Naive thymus-derived CD4-positive, alpha-beta T cell (primary cell): Measurements from ENCODE around the gene NUDT12. TPM values are rescaled to one million over a fixed set of nuclear protein-coding genes. Genes with fewer than 3 reads are reported as not detected.

Source experiments
- ATAC-seq: fragments of 150-1000 bp; cut with Tn5 transposase; 2 replicates; pipeline ENCODE4 v1.10.0; 2021; ENCODE audit warnings: mild to moderate bottlenecking, moderate library complexity
- CTCF ChIA-PET: fragments of 350-600 bp; sonication (Branson Sonifier 250); formaldehyde crosslinking; loops from one replicate; lab custom pipeline; 2021; ENCODE audit warnings: antibody characterized with exemption; lab: Charles Lee
- POLR2A ChIA-PET: fragments of 350-600 bp; sonication (Branson Sonifier 250); formaldehyde crosslinking; loops from one replicate; lab custom pipeline; 2021; ENCODE audit warnings: antibody characterized with exemption, inconsistent platforms; lab: Charles Lee
- DNase-seq, 9 donors: peaks; one replicate each; pipeline versions ENCODE4 v3.0.0 to v3.0.0-alpha.2; 2020 to 2022; ENCODE audit warnings: mixed read lengths in 1 of 9
- H3K27ac ChIP-seq: one replicate; pipeline ENCODE4 v1.7.0; 2013; ENCODE audit warnings: mild to moderate bottlenecking, low read depth, low read length, moderate library complexity
- H3K27me3 ChIP-seq, 2 donors: one replicate each; pipeline ENCODE4 v1.7.0; 2013; ENCODE audit warnings: low read length in 2 of 2, mild to moderate bottlenecking in 2 of 2, moderate library complexity in 2 of 2; ENCODE audit not compliant: control insufficient read depth in 2 of 2, insufficient read depth in 2 of 2
- H3K36me3 ChIP-seq, 3 experiments: 1 replicate in 2 of 3; 2 replicates in 1 of 3; pipeline ENCODE4 v1.7.0; 2013; ENCODE audit warnings: low read length in 3 of 3, mild to moderate bottlenecking in 3 of 3, moderate library complexity in 1 of 3; ENCODE audit not compliant: insufficient read depth in 3 of 3, control insufficient read depth in 2 of 3
- H3K4me1 ChIP-seq, 2 donors: one replicate each; pipeline ENCODE4 v1.7.0; 2013; ENCODE audit warnings: low read length in 2 of 2, mild to moderate bottlenecking in 2 of 2, moderate library complexity in 1 of 2; ENCODE audit not compliant: control insufficient read depth in 2 of 2, insufficient read depth in 2 of 2
- H3K4me3 ChIP-seq: 2 replicates; pipeline ENCODE4 v1.7.0; 2013; ENCODE audit warnings: mild to moderate bottlenecking, low read length
- H3K9me3 ChIP-seq, 3 experiments: 1 replicate in 2 of 3; 2 replicates in 1 of 3; pipeline ENCODE4 v1.7.0; 2013; ENCODE audit warnings: low read length in 3 of 3; ENCODE audit not compliant: control insufficient read depth in 2 of 3
- H3K27ac Mint-ChIP-seq, 9 donors: one replicate each; pipeline ENCODE4 v1.8.0; 2020 to 2022; ENCODE audit warnings: mixed read lengths in 9 of 9, mild to moderate bottlenecking in 8 of 9, moderate library complexity in 5 of 9, inconsistent platforms in 2 of 9
- H3K27me3 Mint-ChIP-seq, 5 donors: one replicate each; pipeline ENCODE4 v1.8.0; 2021 to 2022; ENCODE audit warnings: mixed read lengths in 5 of 5, mild to moderate bottlenecking in 1 of 5
- H3K36me3 Mint-ChIP-seq, 5 donors: one replicate each; pipeline ENCODE4 v1.8.0; 2020 to 2022; ENCODE audit warnings: mixed read lengths in 5 of 5, mild to moderate bottlenecking in 3 of 5, inconsistent platforms in 1 of 5
- H3K4me1 Mint-ChIP-seq, 7 donors: one replicate each; pipeline ENCODE4 v1.8.0; 2020 to 2022; ENCODE audit warnings: mixed read lengths in 7 of 7, mild to moderate bottlenecking in 3 of 7, inconsistent platforms in 1 of 7
- H3K4me3 Mint-ChIP-seq, 10 donors: one replicate each; pipeline ENCODE4 v1.8.0; 2020 to 2022; ENCODE audit warnings: mild to moderate bottlenecking in 10 of 10, mixed read lengths in 10 of 10, moderate library complexity in 6 of 10, inconsistent platforms in 2 of 10
- H3K9me3 Mint-ChIP-seq, 11 donors: one replicate each; pipeline ENCODE4 v1.8.0; 2020 to 2022; ENCODE audit warnings: mixed read lengths in 11 of 11, mild to moderate bottlenecking in 4 of 11, inconsistent platforms in 1 of 11, moderate library complexity in 1 of 11
- intact Hi-C, 2 donors: fragments of 100-400 bp; cut with micrococcal nuclease; formaldehyde crosslinking; loops; one replicate each; pipeline ENCODE4 v1.15.1; 2023
- polyA plus RNA-seq, 2 donors: library from polyadenylated mRNA; unstranded; fragments of 300-500 nt; fragmentation: Illumina TruSeq; gene quantifications; one replicate each; pipeline ENCODE4 v1.2.3, GENCODE V29; 2021
- total RNA-seq, 6 experiments: library from RNA in 5 of 6; stranded (reverse) in 5 of 6; gene quantifications; 1 replicate in 5 of 6; 2 replicates in 1 of 6; pipeline ENCODE4 v1.2.3 and lab custom pipeline; 2021 to 2026

The NUDT12 gene
- total and polyA plus RNA-seq, 7 experiments from 2014 or later: 0.75 to 4.7 (median 1.4) TPM

DNA sequence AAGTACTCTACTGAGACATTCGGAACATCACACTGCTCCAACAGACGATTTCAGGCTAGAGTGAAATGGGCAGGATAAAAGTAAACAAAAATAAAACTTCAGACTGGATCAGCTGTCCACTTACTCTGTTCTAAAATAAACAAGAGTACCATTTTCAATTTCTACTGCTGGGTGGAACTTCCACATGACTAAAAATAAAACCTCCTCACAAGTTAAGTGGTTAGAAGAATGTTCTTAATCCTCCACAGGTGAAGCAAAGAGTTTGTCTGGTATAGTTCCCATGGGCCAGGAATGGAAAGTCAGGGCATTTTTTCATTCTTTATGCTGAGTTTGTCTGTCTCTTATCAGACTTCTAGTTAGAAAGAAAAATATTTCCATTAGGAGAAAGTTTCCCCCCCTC is 15.7 kb downstream of the NUDT12 start:
- Mint-ChIP-seq H3K27me3 (peaks cover 0 to 3% (median 0%) of the 10 kb centered on the region in 5 donors), H3K27ac (no peak overlapping the region), H3K36me3 (peaks cover 0 to 9% (median 5%) of the 10 kb centered on the region in 5 donors), H3K4me1 (no peaks in the 10 kb centered on the region), H3K4me3 (no peak overlapping the region), H3K9me3 (no peaks in the 10 kb centered on the region)
- intact Hi-C loops: no loop called here
- CTCF ChIA-PET: no interaction called here
- POLR2A ChIA-PET: no interaction called here
- peaks cover 0 to 3% (median 0%) of the 10 kb centered on the region in 3 experiments for H3K36me3 ChIP-seq
- no peak for ATAC-seq
- H3K27me3 ChIP-seq: no peaks in the 10 kb centered on the region
- no peak overlapping the region for H3K27ac ChIP-seq
- no peak overlapping the region for H3K4me3 ChIP-seq
- H3K4me1 ChIP-seq: no peaks in the 10 kb centered on the region
- H3K9me3 ChIP-seq: no peaks in the 10 kb centered on the region
- no peak for DNase-seq

DNA sequence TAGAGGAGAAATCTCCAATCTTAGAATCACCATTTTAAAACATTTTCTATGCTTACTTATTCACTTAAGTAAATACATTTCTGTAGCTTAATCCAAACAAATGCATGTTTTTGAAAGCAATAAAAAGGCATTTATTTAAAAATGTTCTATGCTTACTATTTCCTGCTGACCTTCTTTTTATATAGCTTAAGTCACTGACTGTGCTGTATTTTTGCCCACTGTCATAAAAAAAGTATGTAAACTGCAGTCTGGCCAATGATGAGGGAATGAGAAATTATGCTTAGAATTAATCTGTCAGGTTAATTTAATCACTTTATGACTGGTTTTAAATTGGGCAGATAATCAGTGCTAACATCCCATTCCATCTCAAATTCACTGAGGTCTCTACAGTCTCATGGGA is 20.1 kb downstream of the NUDT12 start:
- ATAC-seq: no peak
- H3K4me1 ChIP-seq: no peaks in the 10 kb centered on the region
- no peaks in the 10 kb centered on the region for H3K36me3 ChIP-seq
- intact Hi-C loops: no loop called here
- ChIA-PET CTCF (no interaction called here), POLR2A (no interaction called here)
- H3K4me3 ChIP-seq: no peak overlapping the region
- Mint-ChIP-seq H3K27ac (no peak overlapping the region), H3K27me3 (peaks cover 0 to 3% (median 0%) of the 10 kb centered on the region in 5 donors), H3K4me3 (no peak overlapping the region), H3K9me3 (no peaks in the 10 kb centered on the region), H3K4me1 (no peaks in the 10 kb centered on the region), H3K36me3 (no peaks in the 10 kb centered on the region)
- no peak for DNase-seq
- H3K27me3 ChIP-seq: no peaks in the 10 kb centered on the region
- no peak overlapping the region for H3K27ac ChIP-seq
- H3K9me3 ChIP-seq: no peaks in the 10 kb centered on the region

DNA sequence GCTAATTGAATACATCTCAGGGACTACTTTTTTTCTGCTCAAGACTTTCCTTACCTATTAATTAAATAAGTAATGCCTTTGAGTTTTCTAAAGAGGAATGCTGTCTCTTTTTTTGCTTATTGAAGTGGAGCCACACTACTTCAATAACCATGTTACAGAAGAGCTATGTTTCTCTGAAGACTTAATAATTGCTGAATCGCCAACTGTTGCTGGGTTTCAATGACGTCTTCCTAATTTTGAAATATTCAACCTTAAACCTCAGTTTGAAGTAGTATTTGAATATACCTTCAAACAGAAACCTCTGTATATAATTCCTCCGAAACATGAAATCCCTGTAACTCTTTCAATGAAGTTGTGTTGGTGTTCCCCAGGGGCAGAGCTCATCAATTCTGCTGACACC is 21.0 kb downstream of the NUDT12 start:
- no peak overlapping the region for H3K27ac ChIP-seq
- ChIA-PET POLR2A (no interaction called here), CTCF (no interaction called here)
- DNase-seq (no peak), ATAC-seq (no peak)
- no peaks in the 10 kb centered on the region for H3K9me3 ChIP-seq
- H3K4me3 ChIP-seq: no peak overlapping the region
- no peaks in the 10 kb centered on the region for H3K4me1 ChIP-seq
- intact Hi-C loops: no loop called here
- H3K36me3 ChIP-seq: no peaks in the 10 kb centered on the region
- no peak overlapping the region for H3K27ac Mint-ChIP-seq
- H3K4me3 Mint-ChIP-seq: no peak overlapping the region
- H3K36me3 Mint-ChIP-seq: no peaks in the 10 kb centered on the region
- H3K27me3 ChIP-seq: no peaks in the 10 kb centered on the region
- H3K27me3 Mint-ChIP-seq: peaks cover 0 to 3% (median 0%) of the 10 kb centered on the region in 5 donors
- H3K4me1 Mint-ChIP-seq: no peaks in the 10 kb centered on the region
- H3K9me3 Mint-ChIP-seq: no peaks in the 10 kb centered on the region

DNA sequence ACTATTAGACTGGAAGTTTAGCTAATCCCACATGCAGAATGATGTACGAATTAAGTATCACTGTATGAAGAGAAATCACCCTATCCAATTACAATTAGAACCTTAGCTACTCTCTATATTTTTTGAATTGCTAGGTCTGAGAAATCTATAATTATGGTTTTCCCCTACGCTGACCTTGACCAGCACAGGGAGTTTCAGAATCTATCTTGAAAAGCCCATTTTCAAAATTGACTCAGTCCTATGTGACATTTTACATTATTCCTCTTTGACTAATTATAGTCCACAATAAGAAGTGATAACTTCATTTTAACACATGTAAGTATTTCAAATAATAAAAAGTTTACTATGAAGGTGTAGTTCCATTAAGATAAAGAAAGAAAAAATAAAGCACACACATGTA is 21.5 kb downstream of the NUDT12 start:
- Histone ChIP-seq H3K27me3 (no peaks in the 10 kb centered on the region), H3K36me3 (no peaks in the 10 kb centered on the region), H3K4me3 (no peak overlapping the region), H3K9me3 (no peaks in the 10 kb centered on the region), H3K4me1 (no peaks in the 10 kb centered on the region), H3K27ac (no peak overlapping the region)
- no peak overlapping the region for H3K27ac Mint-ChIP-seq
- H3K27me3 Mint-ChIP-seq: peaks cover 0 to 4% (median 3%) of the 10 kb centered on the region in 5 donors
- H3K4me1 Mint-ChIP-seq: no peaks in the 10 kb centered on the region
- POLR2A ChIA-PET: no interaction called here
- H3K9me3 Mint-ChIP-seq: no peaks in the 10 kb centered on the region
- no peak for DNase-seq
- H3K36me3 Mint-ChIP-seq: no peaks in the 10 kb centered on the region
- intact Hi-C loops: no loop called here
- no peak overlapping the region for H3K4me3 Mint-ChIP-seq
- ATAC-seq: no peak
- CTCF ChIA-PET: no interaction called here

DNA sequence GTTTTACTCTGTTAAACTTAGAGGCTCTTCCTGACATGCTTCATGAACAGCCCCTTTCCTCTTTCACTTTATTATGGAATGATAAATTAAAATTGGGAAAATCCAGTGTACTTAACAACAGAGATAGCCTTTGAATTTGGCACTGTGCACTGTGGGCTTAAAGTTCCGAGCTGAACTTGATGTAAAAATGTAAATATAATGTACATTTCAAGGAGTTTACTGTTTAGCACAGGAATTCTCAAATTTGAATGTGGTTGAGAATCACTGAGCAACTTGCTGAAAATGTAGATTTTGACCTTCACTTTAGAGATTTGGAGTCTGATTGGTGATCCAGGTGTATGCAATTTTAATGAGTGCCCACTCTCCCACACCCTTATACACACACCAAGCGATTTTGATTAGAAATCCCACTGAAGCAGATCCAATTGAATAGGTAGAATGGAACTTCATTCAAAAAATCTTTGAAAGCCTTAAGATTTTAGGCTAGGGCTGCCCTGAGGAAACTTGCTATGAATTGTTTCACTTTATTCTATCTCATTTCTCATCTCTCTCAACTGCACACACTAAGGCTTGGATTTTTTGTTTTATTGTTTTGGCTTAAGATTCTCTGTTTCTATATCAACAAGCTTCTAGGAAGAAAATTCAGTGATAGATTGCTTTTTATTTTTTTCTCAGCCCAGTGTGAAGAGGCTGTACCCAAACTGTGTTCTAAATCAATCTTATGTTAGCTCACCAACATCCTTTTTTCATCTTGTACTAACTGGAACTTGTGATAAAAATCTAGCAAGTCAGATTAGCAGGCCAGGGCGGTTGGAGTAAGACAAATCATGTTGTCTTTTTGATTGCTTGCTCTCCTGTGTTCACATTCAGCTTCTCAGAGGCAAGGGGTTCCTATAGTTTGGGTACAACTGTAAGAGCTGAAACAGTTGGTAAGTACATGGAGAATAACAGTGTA is 22.9 kb downstream of the NUDT12 start:
- H3K36me3 Mint-ChIP-seq: no peaks in the 10 kb centered on the region
- H3K9me3 Mint-ChIP-seq: no peaks in the 10 kb centered on the region
- H3K4me1 ChIP-seq: no peaks in the 10 kb centered on the region
- H3K4me3 Mint-ChIP-seq: no peak overlapping the region
- DNase-seq (no peak), ATAC-seq (peak; percentile 8)
- H3K27me3 ChIP-seq: no peaks in the 10 kb centered on the region
- CTCF ChIA-PET: no interaction called here
- H3K27ac Mint-ChIP-seq: no peak overlapping the region
- no peak overlapping the region for H3K27ac ChIP-seq
- no peaks in the 10 kb centered on the region for H3K4me1 Mint-ChIP-seq
- peaks cover 0 to 12% (median 0%) of the 10 kb centered on the region in 5 donors for H3K27me3 Mint-ChIP-seq
- intact Hi-C loops: no loop called here
- H3K36me3 ChIP-seq: no peaks in the 10 kb centered on the region
- H3K4me3 ChIP-seq: no peak overlapping the region
- H3K9me3 ChIP-seq: no peaks in the 10 kb centered on the region
- POLR2A ChIA-PET: no interaction called here

DNA sequence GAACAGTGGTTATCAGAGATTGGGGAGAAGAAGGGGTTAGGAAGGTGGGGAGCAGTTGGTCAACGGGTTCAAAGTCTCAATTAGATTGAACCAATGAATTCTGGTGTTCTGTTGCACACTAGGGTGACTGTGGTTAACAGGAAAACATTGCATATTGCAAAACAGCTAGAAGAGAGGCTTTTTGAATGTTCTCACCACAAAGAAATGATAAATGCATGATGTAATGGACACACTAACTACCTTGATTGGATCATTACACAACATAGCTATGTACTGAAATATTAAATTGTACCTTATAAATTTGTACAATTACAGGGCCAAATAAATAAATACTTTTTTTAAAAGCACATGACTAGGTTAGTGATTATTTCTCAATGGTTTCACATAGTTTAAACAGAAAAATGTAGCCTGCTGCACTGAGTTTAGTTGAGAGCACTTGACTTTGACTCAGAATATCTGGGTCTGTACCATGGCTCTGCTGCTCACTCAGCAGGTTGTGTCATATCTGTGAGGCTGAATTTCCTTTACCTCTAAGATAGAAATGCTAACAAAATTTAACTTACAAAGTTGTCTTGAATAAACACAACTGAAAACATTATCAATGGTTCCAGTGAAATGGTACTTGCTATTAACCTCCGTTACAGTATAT is 30.4 kb downstream of the NUDT12 start:
- no peaks in the 10 kb centered on the region for H3K4me1 ChIP-seq
- H3K27ac ChIP-seq: no peak overlapping the region
- Mint-ChIP-seq H3K27me3 (peaks cover 4 to 30% (median 6%) of the 10 kb centered on the region in 5 donors), H3K27ac (no peak overlapping the region), H3K9me3 (no peaks in the 10 kb centered on the region), H3K36me3 (no peaks in the 10 kb centered on the region), H3K4me1 (no peaks in the 10 kb centered on the region), H3K4me3 (no peak overlapping the region)
- intact Hi-C loops: no loop called here
- no peaks in the 10 kb centered on the region for H3K36me3 ChIP-seq
- CTCF ChIA-PET: interaction anchor here (0.6 kb wide), 1 partner anchor 725 kb away, joined by 3 read pairs; no protein-coding TSS in a partner anchor
- DNase-seq (no peak), ATAC-seq (no peak)
- POLR2A ChIA-PET: no interaction called here
- no peaks in the 10 kb centered on the region for H3K9me3 ChIP-seq
- H3K27me3 ChIP-seq: no peaks in the 10 kb centered on the region
- H3K4me3 ChIP-seq: no peak overlapping the region
